Measurements from ENCODE around the gene MAD2L1BP. TPM values are rescaled to one million over a fixed set of nuclear protein-coding genes. Genes with fewer than 3 reads are reported as not detected.
"Not testable (repeated sequence)": the region's sequence is repeated elsewhere in the genome, so short reads cannot be mapped to it uniquely, and the experiment has no call there.

Gene MAD2L1BP
- total RNA-seq = 10 to 100 TPM; 29.9 to 43.3 (median 38.3) TPM
- total RNA-seq (2013) = 23.2 TPM

DNA sequence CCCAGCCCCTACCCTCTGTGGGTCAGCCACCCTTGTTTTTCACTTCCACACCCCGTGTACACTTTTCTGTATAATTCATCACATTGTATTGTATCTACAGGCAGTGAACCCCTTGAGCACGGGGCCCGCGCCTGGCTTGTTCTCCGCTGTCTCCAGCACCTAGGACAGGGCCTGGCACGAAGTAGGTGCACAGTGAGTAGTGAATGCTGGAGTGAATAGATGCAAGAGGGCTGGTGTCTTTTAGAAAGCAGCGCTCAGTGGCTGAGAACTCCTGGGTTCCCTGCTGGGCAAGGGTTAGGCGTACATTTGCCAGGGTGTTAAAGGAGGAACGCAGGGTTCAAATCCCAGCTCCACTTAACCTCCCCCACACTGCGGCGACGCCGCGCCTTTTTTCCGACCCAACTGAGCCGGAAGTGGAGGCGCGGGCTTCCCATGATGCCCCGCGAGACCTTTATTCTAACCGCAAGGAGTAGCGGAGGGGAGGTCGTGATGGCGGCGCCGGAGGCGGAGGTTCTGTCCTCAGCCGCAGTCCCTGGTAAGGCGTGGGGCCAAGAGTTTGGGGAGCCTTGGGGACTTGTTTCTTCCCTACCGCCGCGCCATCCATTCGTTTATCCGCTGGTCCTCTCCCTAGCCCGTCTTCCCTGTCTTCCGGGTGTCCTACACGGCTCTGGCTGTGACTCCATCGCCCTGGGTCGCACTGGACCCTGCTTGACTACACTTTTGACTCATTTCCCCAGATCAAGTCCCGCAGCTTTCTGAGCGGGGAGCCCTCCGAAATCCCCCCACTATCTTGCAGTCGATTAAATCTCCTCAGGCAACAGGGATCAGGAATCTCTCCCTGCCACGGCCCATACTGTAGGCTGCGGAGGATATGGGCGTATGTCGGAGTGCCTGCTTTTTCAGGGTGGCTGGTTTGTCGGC is at the start of gene MAD2L1BP:
Gene MAD2L1BP, plus strand, starts transcription at position 454 of the 921 bp plus-strand sequence. Its CDS starts 36 bp downstream, at position 490.
- Histone ChIP-seq H3K27me3 (ENCODE audit: control insufficient read depth, insufficient read depth, low read length) (no peaks in the 10 kb centered on the region), H3K36me3 (ENCODE audit: control insufficient read depth, insufficient read depth, low read length) (peaks cover 13% of the 10 kb centered on the region), H3K27ac (ENCODE audit: low read length) (peak within 1 kb of the TSS; percentile 71), H3K4me3 (ENCODE audit: low read length) (peak within 1 kb of the TSS; percentile 64), H3K9me3 (ENCODE audit: control insufficient read depth, insufficient read depth, low read length) (no peaks in the 10 kb centered on the region), H3K4me1 (ENCODE audit: control insufficient read depth, insufficient read depth, low read length) (peaks cover 36% of the 10 kb centered on the region)
- intact Hi-C loops (cut with micrococcal nuclease) = no loop called here
- Mint-ChIP-seq H3K4me1 (peaks cover 27 to 39% of the 10 kb centered on the region in 2 donors), H3K9me3 (no peaks in the 10 kb centered on the region), H3K27me3 (ENCODE audit: low read depth in 2 of 2) (no peaks in the 10 kb centered on the region), H3K4me3 (peak within 1 kb of the TSS; percentile 96), H3K36me3 (no peaks in the 10 kb centered on the region), H3K27ac (peak within 1 kb of the TSS; percentile 93 to 96)
- TF ChIP-seq, protein P1, sequence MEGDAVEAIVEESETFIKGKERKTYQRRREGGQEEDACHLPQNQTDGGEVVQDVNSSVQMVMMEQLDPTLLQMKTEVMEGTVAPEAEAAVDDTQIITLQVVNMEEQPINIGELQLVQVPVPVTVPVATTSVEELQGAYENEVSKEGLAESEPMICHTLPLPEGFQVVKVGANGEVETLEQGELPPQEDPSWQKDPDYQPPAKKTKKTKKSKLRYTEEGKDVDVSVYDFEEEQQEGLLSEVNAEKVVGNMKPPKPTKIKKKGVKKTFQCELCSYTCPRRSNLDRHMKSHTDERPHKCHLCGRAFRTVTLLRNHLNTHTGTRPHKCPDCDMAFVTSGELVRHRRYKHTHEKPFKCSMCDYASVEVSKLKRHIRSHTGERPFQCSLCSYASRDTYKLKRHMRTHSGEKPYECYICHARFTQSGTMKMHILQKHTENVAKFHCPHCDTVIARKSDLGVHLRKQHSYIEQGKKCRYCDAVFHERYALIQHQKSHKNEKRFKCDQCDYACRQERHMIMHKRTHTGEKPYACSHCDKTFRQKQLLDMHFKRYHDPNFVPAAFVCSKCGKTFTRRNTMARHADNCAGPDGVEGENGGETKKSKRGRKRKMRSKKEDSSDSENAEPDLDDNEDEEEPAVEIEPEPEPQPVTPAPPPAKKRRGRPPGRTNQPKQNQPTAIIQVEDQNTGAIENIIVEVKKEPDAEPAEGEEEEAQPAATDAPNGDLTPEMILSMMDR (IDR thresholded peaks at IDR 0.05) = no peak
- DNase-seq = peak; percentile 84 to 90
- WGBS (ENCODE audit: insufficient coverage) = 2% methylated on average over 47 of the region's 48 CpGs
- ATAC-seq = peak; percentile 86 to 90 (median 89)

DNA sequence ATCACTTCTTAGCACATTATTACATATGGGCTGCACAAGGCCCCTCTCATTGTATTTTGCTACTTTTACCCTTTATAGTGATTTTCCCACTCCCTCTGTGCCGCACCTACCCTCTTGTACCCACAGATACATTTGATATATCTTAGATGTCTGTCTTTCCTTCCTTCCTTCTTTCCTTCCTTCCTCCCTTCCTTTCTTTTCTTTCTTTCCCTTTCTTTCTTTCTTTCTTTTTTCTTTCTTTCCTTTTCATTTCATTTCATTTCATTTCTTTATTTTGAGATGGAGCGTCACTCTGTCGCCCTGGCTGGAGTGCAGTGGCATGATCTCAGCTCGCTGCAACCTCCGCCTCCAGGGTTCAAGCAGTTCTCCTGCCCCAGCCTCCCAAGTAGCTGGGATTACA is 47.4 kb upstream of the MAD2L1BP start:
- H3K4me3 ChIP-seq (ENCODE audit: low read length) = no peak overlapping the region
- no peak for DNase-seq
- Mint-ChIP-seq H3K36me3 (peaks cover 7% of the 10 kb centered on the region), H3K9me3 (no peaks in the 10 kb centered on the region), H3K27me3 (ENCODE audit: low read depth in 2 of 2) (no peaks in the 10 kb centered on the region), H3K27ac (no peak overlapping the region), H3K4me1 (peaks cover 17 to 21% of the 10 kb centered on the region in 2 donors), H3K4me3 (no peak overlapping the region)
- TF ChIP-seq, protein P1 (IDR thresholded peaks at IDR 0.05) = no peak
- ATAC-seq = no peak
- H3K4me1 ChIP-seq (ENCODE audit: control insufficient read depth, insufficient read depth, low read length) = peaks cover 15% of the 10 kb centered on the region
- H3K9me3 ChIP-seq (ENCODE audit: control insufficient read depth, insufficient read depth, low read length) = no peaks in the 10 kb centered on the region
- H3K27me3 ChIP-seq (ENCODE audit: control insufficient read depth, insufficient read depth, low read length) = no peaks in the 10 kb centered on the region
- peaks cover 50% of the 10 kb centered on the region for H3K36me3 ChIP-seq (ENCODE audit: control insufficient read depth, insufficient read depth, low read length)
- H3K27ac ChIP-seq (ENCODE audit: low read length) = no peak overlapping the region
- intact Hi-C loops (cut with micrococcal nuclease) = no loop called here
- WGBS (ENCODE audit: insufficient coverage) = 98% methylated on average over 5 of the region's 5 CpGs

DNA sequence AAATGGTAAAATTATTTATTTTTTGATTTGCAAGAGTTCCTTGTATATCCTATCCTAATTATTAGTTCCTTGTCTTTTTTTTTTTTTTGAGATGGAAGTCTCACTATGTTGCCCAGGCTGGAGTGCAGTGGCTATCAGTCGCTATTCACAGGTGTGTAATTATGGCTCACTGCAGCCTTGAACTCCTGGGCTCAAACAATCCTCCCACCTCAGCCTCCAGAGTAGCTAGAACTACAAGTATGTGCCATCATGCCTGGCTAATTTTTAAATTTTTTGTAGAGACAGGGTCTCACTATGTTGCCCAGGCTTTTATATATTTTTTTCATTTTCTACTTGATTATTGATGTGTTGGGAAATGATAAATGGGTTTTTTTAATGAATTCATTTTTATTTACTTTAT is 46.1 kb upstream of the MAD2L1BP start:
- intact Hi-C loops (cut with micrococcal nuclease); H3K4me3 ChIP-seq (ENCODE audit: low read length); H3K27ac Mint-ChIP-seq; H3K27me3 ChIP-seq (ENCODE audit: control insufficient read depth, insufficient read depth, low read length); H3K27ac ChIP-seq (ENCODE audit: low read length); H3K27me3 Mint-ChIP-seq (ENCODE audit: low read depth in 2 of 2); H3K4me3 Mint-ChIP-seq; H3K36me3 Mint-ChIP-seq; ATAC-seq; H3K9me3 Mint-ChIP-seq; H3K9me3 ChIP-seq (ENCODE audit: control insufficient read depth, insufficient read depth, low read length); DNase-seq: not testable (repeated sequence)
- 100% methylated on average over 1 of the region's 1 CpG for WGBS (ENCODE audit: insufficient coverage)
- peaks cover 12% of the 10 kb centered on the region for H3K4me1 ChIP-seq (ENCODE audit: control insufficient read depth, insufficient read depth, low read length)
- H3K36me3 ChIP-seq (ENCODE audit: control insufficient read depth, insufficient read depth, low read length) = peaks cover 48% of the 10 kb centered on the region
- peaks cover 10 to 12% of the 10 kb centered on the region in 2 donors for H3K4me1 Mint-ChIP-seq

DNA sequence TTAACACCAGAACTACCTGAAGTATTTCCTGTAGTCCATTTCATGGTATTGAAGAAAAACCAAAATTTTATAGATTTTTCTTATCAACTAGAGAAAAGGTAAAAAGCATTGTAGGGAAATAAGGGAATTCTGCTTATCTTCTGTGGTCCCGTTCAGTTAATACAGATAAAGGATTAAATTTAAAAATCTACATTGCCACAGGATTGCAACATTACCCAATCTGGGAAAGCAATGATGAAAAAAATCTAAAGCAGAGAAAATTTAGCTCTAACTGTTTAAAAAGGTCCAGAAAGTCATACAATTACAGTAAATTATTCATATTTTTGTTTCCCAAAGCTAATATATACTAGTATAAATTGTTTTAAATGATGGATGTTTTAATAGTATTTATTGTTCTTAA is 41.7 kb upstream of the MAD2L1BP start:
- ATAC-seq (no peak), DNase-seq (no peak)
- Mint-ChIP-seq H3K4me1 (no peaks in the 10 kb centered on the region), H3K27ac (no peak overlapping the region), H3K36me3 (peaks cover 13% of the 10 kb centered on the region), H3K9me3 (no peaks in the 10 kb centered on the region), H3K4me3 (no peak overlapping the region), H3K27me3 (ENCODE audit: low read depth in 2 of 2) (no peaks in the 10 kb centered on the region)
- no CpG with 5 or more reads among the region's 1 CpG for WGBS (ENCODE audit: insufficient coverage)
- Histone ChIP-seq H3K36me3 (ENCODE audit: control insufficient read depth, insufficient read depth, low read length) (peaks cover 30% of the 10 kb centered on the region), H3K4me1 (ENCODE audit: control insufficient read depth, insufficient read depth, low read length) (no peaks in the 10 kb centered on the region), H3K9me3 (ENCODE audit: control insufficient read depth, insufficient read depth, low read length) (no peaks in the 10 kb centered on the region), H3K27me3 (ENCODE audit: control insufficient read depth, insufficient read depth, low read length) (no peaks in the 10 kb centered on the region), H3K4me3 (ENCODE audit: low read length) (no peak overlapping the region), H3K27ac (ENCODE audit: low read length) (no peak overlapping the region)
- TF ChIP-seq, protein P1 (IDR thresholded peaks at IDR 0.05) = no peak
- intact Hi-C loops (cut with micrococcal nuclease) = no loop called here
